H1 (cell line): ENCODE measurements around the gene PPY. TPM values are rescaled to one million over a fixed set of nuclear protein-coding genes. Genes with fewer than 3 reads are reported as not detected.

Experiments
- ATF2 ChIP-seq: IDR thresholded peaks from 2 replicates; pipeline ENCODE4 v1.6.1; 2012; ENCODE audit warnings: low read length, inconsistent platforms
- BCL11A ChIP-seq, 2 experiments: IDR thresholded peaks; one replicate each; pipeline ENCODE4 v1.6.1; 2011; ENCODE audit warnings: low read depth in 2 of 2, low read length in 2 of 2, mild to moderate bottlenecking in 2 of 2
- CBX8 ChIP-seq: fragments of 300-800, 300-1000 bp; sonication (generic); IDR thresholded peaks from 2 replicates; pipeline ENCODE4 v1.7.1; 2016; ENCODE audit warnings: low read depth, low read length, borderline replicate concordance
- CHD2 ChIP-seq: IDR thresholded peaks from 2 replicates; pipeline ENCODE4 v1.6.1; 2012; ENCODE audit warnings: low read length, improper control_type of control experiment
- CREB1 ChIP-seq: IDR thresholded peaks from 2 replicates; pipeline ENCODE4 v1.6.1; 2012; ENCODE audit warnings: inconsistent platforms
- E2F6 ChIP-seq: IDR thresholded peaks from 2 replicates; pipeline ENCODE4 v1.6.1; 2012; ENCODE audit warnings: inconsistent platforms
- HDAC6 ChIP-seq: IDR thresholded peaks from one replicate; pipeline ENCODE4 v1.7.1; 2012; ENCODE audit warnings: low read depth, mild to moderate bottlenecking, inconsistent platforms, low read length, moderate library complexity
- KDM4A ChIP-seq: IDR thresholded peaks from one replicate; pipeline ENCODE4 v1.7.1; 2012; ENCODE audit warnings: low read depth, mild to moderate bottlenecking, moderate library complexity, low read length, inconsistent platforms; ENCODE audit not compliant: severe bottlenecking
- KDM5A ChIP-seq: fragments of 200-600 bp; IDR thresholded peaks from 2 replicates; pipeline ENCODE4 v1.7.1; 2012; ENCODE audit warnings: mild to moderate bottlenecking, low read length, inconsistent platforms, mixed read lengths
- MAFK ChIP-seq: IDR thresholded peaks from 2 replicates; pipeline ENCODE4 v1.6.1; 2012; ENCODE audit warnings: low read depth, mild to moderate bottlenecking, improper control_type of control experiment, low read length
- NRF1 ChIP-seq: IDR thresholded peaks from 2 replicates; pipeline ENCODE4 v1.6.1; 2011; ENCODE audit warnings: mild to moderate bottlenecking, low read depth, low read length, improper control_type of control experiment
- PHF8 ChIP-seq: fragments of 200-600 bp; sonication (generic); conservative IDR thresholded peaks from 2 replicates; pipeline ENCODE4 v1.7.1; 2012; ENCODE audit warnings: low read depth, mild to moderate bottlenecking, inconsistent platforms, low read length, moderate library complexity
- POLR2AphosphoS5 ChIP-seq: IDR thresholded peaks from 2 replicates; pipeline ENCODE4 v1.6.1; 2011; ENCODE audit warnings: low read depth, low read length
- POU5F1 ChIP-seq: IDR thresholded peaks from 2 replicates; pipeline ENCODE4 v1.6.1; 2011; ENCODE audit warnings: low read depth, mild to moderate bottlenecking, low read length, moderate library complexity
- RFX5 ChIP-seq: IDR thresholded peaks from 2 replicates; pipeline ENCODE4 v1.6.1; 2011; ENCODE audit warnings: low read depth, low read length, improper control_type of control experiment, borderline replicate concordance
- SIN3A ChIP-seq, 2 experiments: IDR thresholded peaks in 1 of 2; conservative IDR thresholded peaks in 1 of 2; 2 replicates each; pipeline ENCODE4 v1.6.1; 2011 to 2012; ENCODE audit warnings: low read length in 2 of 2, improper control_type of control experiment in 1 of 2, low read depth in 1 of 2, mild to moderate bottlenecking in 1 of 2
- SIX5 ChIP-seq: IDR thresholded peaks from 2 replicates; pipeline ENCODE4 v1.6.1; 2011; ENCODE audit warnings: mild to moderate bottlenecking, low read depth, low read length
- SP1 ChIP-seq: IDR thresholded peaks from 2 replicates; pipeline ENCODE4 v1.6.1; 2011; ENCODE audit warnings: low read depth, low read length
- TCF12 ChIP-seq: IDR thresholded peaks from 2 replicates; pipeline ENCODE4 v1.6.1; 2011; ENCODE audit warnings: low read depth, mild to moderate bottlenecking, low read length
- USF2 ChIP-seq: IDR thresholded peaks from 2 replicates; pipeline ENCODE4 v1.6.1; 2011; ENCODE audit warnings: low read length, improper control_type of control experiment
- polyA plus RNA-seq, 7 experiments: library from polyadenylated mRNA; depleted of rRNA in 3 of 7; stranded (reverse) in 5 of 7; unstranded in 2 of 7; fragments of >200 nt in 5 of 7; fragments of 200-250 nt in 2 of 7; gene quantifications; 1 replicate in 5 of 7; 2 replicates in 1 of 7; 4 replicates in 1 of 7; pipeline versions ENCODE4 v1.2.1 to v1.2.3, GENCODE V29; 2011 to 2013; ENCODE audit warnings: missing spikeins in 2 of 7, mixed read lengths in 2 of 7
- total RNA-seq: library from RNA; stranded (reverse); fragmentation: NEBNext Ultra II Directional; extraction: Animal tissue kit (Norgen Biotek cat#: 25700); gene quantifications from 2 replicates; pipeline ENCODE4 v1.2.1, GENCODE V29; 2021

PPY gene
- total and polyA plus RNA-seq, 2 of the 8 experiments (the other 6 are each of a cell fraction or from before 2014, with no cell fraction given): 0.26 TPM; not detected in 1

GRCh38 chr17:43905985-43906852, 36.1 kb downstream of the PPY start (continued):
- TF ChIP-seq ATF2 (peak; percentile 67; the same call in 1 of the 2 replicates), CREB1 (peak; percentile 82), SIX5 (no peak), E2F6 (peak; percentile 72), KDM4A (peak; percentile 90), CHD2 (no peak), HDAC6 (no peak), BCL11A (IDR thresholded peaks at IDR 0.05; ENCODE audit: low read depth in 2 of 2, low read length in 2 of 2) (no peak), CBX8 (no peak), POLR2AphosphoS5 (no peak), SP1 (peak; percentile 85; the same call in 1 of the 2 replicates), SIN3A (conservative IDR thresholded peaks at IDR 0.05 in 1 of 2, IDR thresholded peaks at IDR 0.05 in 1 of 2; ENCODE audit: low read depth in 1 of 2, low read length in 2 of 2) (peak; percentile 52 to 74; a peak in 2 of 4 replicates), USF2 (no peak), NRF1 (no peak), KDM5A (no peak), MAFK (no peak), PHF8 (no peak), RFX5 (no peak), POU5F1 (no peak), TCF12 (no peak)
